Caco-2 (cell line): ENCODE measurements around the gene DDX5. TPM values are rescaled to one million over a fixed set of nuclear protein-coding genes. Genes with fewer than 3 reads are reported as not detected.

Experiments used
- BruUV-seq: library from RNA; stranded (reverse); fragments of 400-500 nt; replicated peaks from 2 replicates; lab custom pipeline; 2021; lab: Mats Ljungman, UMichigan
- CTCF ChIA-PET: fragments of 300-600 bp; sonication (Branson Sonifier 250); formaldehyde crosslinking; loops from one replicate; lab custom pipeline; 2022; ENCODE audit warnings: antibody characterized with exemption; lab: Charles Lee
- POLR2A ChIA-PET: fragments of 300-600 bp; sonication (Branson Sonifier 250); formaldehyde crosslinking; loops from one replicate; lab custom pipeline; 2022; ENCODE audit warnings: antibody characterized with exemption; lab: Charles Lee
- DNase-seq, 2 experiments: peaks; one replicate each; pipeline versions ENCODE4 v3.0.0 to v3.0.0-alpha.2; 2020 to 2022
- H3K27me3 ChIP-seq: replicated peaks from 2 replicates; pipeline ENCODE4 v1.6.0; 2011; ENCODE audit warnings: low read length; ENCODE audit not compliant: control insufficient read depth, insufficient read depth
- H3K36me3 ChIP-seq: 2 replicates; pipeline ENCODE4 v1.5.1; 2011; ENCODE audit warnings: low read length; ENCODE audit not compliant: control insufficient read depth, insufficient read depth
- H3K4me1 ChIP-seq: fragments of 250-450 bp; sonication (Bioruptor Pico); 2 replicates; pipeline ENCODE4 v1.5.1; 2020; ENCODE audit warnings: mild to moderate bottlenecking
- H3K4me3 ChIP-seq: 2 replicates; pipeline ENCODE4 v1.5.1; 2011; ENCODE audit warnings: low read depth, mild to moderate bottlenecking, control low read depth, low read length
- H3K9me3 ChIP-seq: fragments of 250-450 bp; sonication (Bioruptor Pico); 2 replicates; pipeline ENCODE4 v1.5.1; 2020; ENCODE audit warnings: mild to moderate bottlenecking, moderate library complexity
- H3K27ac Mint-ChIP-seq: one replicate; pipeline ENCODE4 v1.8.0; 2022; ENCODE audit warnings: mixed read lengths; ENCODE audit not compliant: unreplicated experiment
- H3K27me3 Mint-ChIP-seq: one replicate; pipeline ENCODE4 v1.8.0; 2022; ENCODE audit warnings: mixed read lengths; ENCODE audit not compliant: insufficient read depth, unreplicated experiment
- H3K36me3 Mint-ChIP-seq: one replicate; pipeline ENCODE4 v1.8.0; 2022; ENCODE audit warnings: mild to moderate bottlenecking, mixed read lengths; ENCODE audit not compliant: insufficient read depth, unreplicated experiment
- H3K4me1 Mint-ChIP-seq: one replicate; pipeline ENCODE4 v1.8.0; 2022; ENCODE audit warnings: low read depth, mixed read lengths; ENCODE audit not compliant: unreplicated experiment
- H3K4me3 Mint-ChIP-seq: one replicate; pipeline ENCODE4 v1.8.0; 2022; ENCODE audit warnings: mild to moderate bottlenecking, moderate library complexity, mixed read lengths; ENCODE audit not compliant: unreplicated experiment
- H3K9me3 Mint-ChIP-seq: one replicate; pipeline ENCODE4 v1.8.0; 2022; ENCODE audit warnings: mixed read lengths; ENCODE audit not compliant: unreplicated experiment
- intact Hi-C: fragments of 100-400 bp; cut with micrococcal nuclease; formaldehyde crosslinking; loops from one replicate; pipeline ENCODE4 v1.10.0; 2022; ENCODE audit not compliant: unreplicated experiment
- total RNA-seq: library from RNA; stranded (reverse); gene quantifications from 2 replicates; pipeline ENCODE4 v1.2.3, GENCODE V29; 2022
- TF ChIP-seq, protein P1 (sequence below), 2 experiments: fragments of 200-600 bp in 1 of 2; IDR thresholded peaks; 1 replicate in 1 of 2; 2 replicates in 1 of 2; pipeline versions ENCODE4 v1.5.1 to v1.8.0; 2011 to 2022; ENCODE audit warnings: antibody characterized with exemption in 1 of 2, control low read depth in 1 of 2, inconsistent platforms in 1 of 2, low read depth in 1 of 2, low read length in 1 of 2, mild to moderate bottlenecking in 1 of 2, moderate library complexity in 1 of 2; ENCODE audit not compliant: insufficient read depth in 1 of 2, severe bottlenecking in 1 of 2, unreplicated experiment in 1 of 2

Gene DDX5
- total RNA-seq, 1 experiment from 2014 or later = 648 TPM

DNA sequence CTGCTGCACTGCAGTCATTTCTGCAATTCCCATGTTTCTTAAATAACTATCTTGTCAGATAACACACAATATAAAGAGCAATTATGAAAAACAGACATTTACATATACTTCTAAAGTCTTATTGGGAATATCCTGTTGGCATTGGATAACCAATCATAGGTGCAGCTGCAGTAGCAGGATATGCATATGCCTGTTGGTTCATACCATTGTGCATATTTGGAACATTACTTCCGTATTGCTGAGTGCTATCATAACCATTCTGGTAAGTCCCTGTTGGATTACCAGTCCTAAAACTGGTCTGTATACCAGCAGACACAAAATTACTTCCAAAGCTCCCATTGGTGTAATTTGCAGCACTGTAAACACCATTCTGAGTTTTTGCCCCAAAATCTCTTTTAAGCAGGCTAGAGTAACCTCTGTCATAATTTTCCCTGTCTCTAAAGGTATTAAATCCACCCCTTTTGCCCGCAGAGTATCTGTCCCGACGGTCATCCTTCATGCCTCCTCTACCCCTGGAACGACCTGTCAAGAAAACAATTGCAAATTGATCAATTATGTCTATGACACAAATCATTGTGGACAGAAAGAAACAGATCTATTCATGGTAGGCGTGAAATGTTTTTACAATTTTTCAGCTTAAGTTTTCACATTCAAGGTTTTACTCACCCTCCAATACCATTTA is 6.1 kb downstream of the DDX5 start:
- Mint-ChIP-seq H3K27me3 (no peaks in the 10 kb centered on the region), H3K9me3 (no peaks in the 10 kb centered on the region), H3K4me3 (peak overlapping the region; percentile 55), H3K27ac (no peak overlapping the region), H3K36me3 (peaks cover 96% of the 10 kb centered on the region), H3K4me1 (peaks cover 67% of the 10 kb centered on the region)
- ChIA-PET CTCF (interaction anchor here (0.9 kb wide), 1 partner anchor 15 kb away, joined by 3 read pairs; no protein-coding TSS in a partner anchor), POLR2A (no interaction called here)
- no TSS peak for BruUV-seq
- Histone ChIP-seq H3K36me3 (peaks cover 7% of the 10 kb centered on the region), H3K4me3 (no peak overlapping the region), H3K4me1 (peaks cover 42% of the 10 kb centered on the region), H3K9me3 (no peaks in the 10 kb centered on the region), H3K27me3 (no peaks in the 10 kb centered on the region)
- TF ChIP-seq, protein P1, sequence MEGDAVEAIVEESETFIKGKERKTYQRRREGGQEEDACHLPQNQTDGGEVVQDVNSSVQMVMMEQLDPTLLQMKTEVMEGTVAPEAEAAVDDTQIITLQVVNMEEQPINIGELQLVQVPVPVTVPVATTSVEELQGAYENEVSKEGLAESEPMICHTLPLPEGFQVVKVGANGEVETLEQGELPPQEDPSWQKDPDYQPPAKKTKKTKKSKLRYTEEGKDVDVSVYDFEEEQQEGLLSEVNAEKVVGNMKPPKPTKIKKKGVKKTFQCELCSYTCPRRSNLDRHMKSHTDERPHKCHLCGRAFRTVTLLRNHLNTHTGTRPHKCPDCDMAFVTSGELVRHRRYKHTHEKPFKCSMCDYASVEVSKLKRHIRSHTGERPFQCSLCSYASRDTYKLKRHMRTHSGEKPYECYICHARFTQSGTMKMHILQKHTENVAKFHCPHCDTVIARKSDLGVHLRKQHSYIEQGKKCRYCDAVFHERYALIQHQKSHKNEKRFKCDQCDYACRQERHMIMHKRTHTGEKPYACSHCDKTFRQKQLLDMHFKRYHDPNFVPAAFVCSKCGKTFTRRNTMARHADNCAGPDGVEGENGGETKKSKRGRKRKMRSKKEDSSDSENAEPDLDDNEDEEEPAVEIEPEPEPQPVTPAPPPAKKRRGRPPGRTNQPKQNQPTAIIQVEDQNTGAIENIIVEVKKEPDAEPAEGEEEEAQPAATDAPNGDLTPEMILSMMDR (IDR thresholded peaks at IDR 0.05; ENCODE audit: insufficient read depth in 1 of 2, low read depth in 1 of 2, low read length in 1 of 2, severe bottlenecking in 1 of 2, unreplicated experiment in 1 of 2) = no peak
- DNase-seq = no peak
- intact Hi-C loops = loop anchor here (5.0 kb wide), 1 partner anchor 193 kb away; no protein-coding TSS in a partner anchor

DNA sequence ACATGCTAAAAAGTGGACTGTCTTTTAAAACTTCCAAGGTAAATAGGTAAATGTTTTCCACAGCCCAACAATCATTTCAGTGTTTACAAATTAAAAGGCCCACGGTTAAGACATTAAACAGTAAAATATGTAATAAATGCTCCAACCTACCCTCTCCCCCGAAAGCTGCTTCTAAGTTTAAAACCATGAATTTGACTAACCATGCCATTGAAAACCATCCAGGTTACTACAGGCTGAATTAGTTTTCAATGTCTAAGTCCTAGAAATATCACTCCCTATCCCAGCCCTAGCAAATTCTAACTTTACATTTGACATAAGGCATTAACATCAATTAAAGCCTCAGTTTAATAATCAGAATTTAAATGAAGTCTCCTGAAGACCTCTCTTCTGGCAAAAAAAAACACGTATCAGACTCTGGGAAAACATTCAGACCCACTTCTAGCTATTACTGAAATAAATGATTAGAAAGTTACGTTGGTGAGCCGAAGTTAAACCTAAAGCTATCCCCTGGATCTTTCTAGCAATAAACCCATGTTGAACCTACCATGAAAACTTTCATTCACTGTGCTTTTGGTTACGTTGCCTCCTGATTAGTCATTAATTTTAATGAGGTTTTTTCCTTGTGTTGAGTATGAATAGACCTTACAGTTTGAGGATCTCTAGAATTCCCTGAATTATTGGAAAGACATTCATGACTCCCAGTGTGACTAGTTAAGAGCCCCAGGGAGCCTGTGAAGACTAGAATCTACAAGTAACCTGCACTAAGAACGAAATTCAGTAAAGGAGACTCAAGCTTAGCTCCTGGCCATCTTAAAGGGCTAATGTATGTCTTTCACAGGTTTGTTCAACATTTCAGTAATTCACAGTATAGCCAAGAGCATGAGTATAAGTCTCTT is 7.5 kb downstream of the DDX5 start:
- Mint-ChIP-seq H3K4me3 (peak overlapping the region; percentile 96), H3K27ac (peak overlapping the region; percentile 92), H3K27me3 (no peaks in the 10 kb centered on the region), H3K36me3 (peaks cover 95% of the 10 kb centered on the region), H3K9me3 (no peaks in the 10 kb centered on the region), H3K4me1 (peaks cover 66% of the 10 kb centered on the region)
- intact Hi-C loops = loop anchor here (5.0 kb wide), 1 partner anchor 191 kb away; no protein-coding TSS in a partner anchor
- Histone ChIP-seq H3K27me3 (no peaks in the 10 kb centered on the region), H3K4me1 (peaks cover 31% of the 10 kb centered on the region), H3K9me3 (no peaks in the 10 kb centered on the region), H3K4me3 (no peak overlapping the region), H3K36me3 (peaks cover 7% of the 10 kb centered on the region)
- TF ChIP-seq, protein P1 (IDR thresholded peaks at IDR 0.05; ENCODE audit: insufficient read depth in 1 of 2, low read depth in 1 of 2, low read length in 1 of 2, severe bottlenecking in 1 of 2, unreplicated experiment in 1 of 2) = no peak
- no TSS peak for BruUV-seq
- peak in 1 of 2 experiments; percentile 9 for DNase-seq
- POLR2A ChIA-PET = interaction anchor here (0.6 to 3.0 kb wide), 3 partner anchors 7 to 276 kb away, joined by 3 to 79 read pairs (median 5); partner anchors contain the start of genes CEP95 and DDX5
- CTCF ChIA-PET = interaction anchor here (0.6 to 1.1 kb wide), 3 partner anchors 154 to 365 kb away, joined by 3 to 7 read pairs (median 3); no protein-coding TSS in a partner anchor
